NCI-H1048 (cell line): Measurements from ENCODE around the gene PPIA.
"Not testable (repeated sequence)": the region's sequence is repeated elsewhere in the genome, so short reads cannot be mapped to it uniquely, and the experiment has no call there.

Experiments used
- DNase-seq: peaks from one replicate; lab custom pipeline; 2025; lab: John Stamatoyannopoulos, UW

The PPIA gene

GRCh38 chr7:44827567-44827966 is 31.1 kb downstream of the PPIA start:
- DNase-seq = no peak

- DNase-seq = no peak
Observed at GRCh38 chr7:44838751-44839150, 42.3 kb downstream of the PPIA start.

GRCh38 chr7:44842675-44843074 is 46.2 kb downstream of the PPIA start:
- not testable (repeated sequence) for DNase-seq

- not testable (repeated sequence) for DNase-seq
Observed at GRCh38 chr7:44843440-44843839, 47.0 kb downstream of the PPIA start.

- no peak for DNase-seq
Observed at GRCh38 chr7:44845451-44845850, 49.0 kb downstream of the PPIA start.

GRCh38 chr7:44846390-44846789 is 49.9 kb downstream of the PPIA start:
- DNase-seq = not testable (repeated sequence)

GRCh38 chr7:44846816-44847508 is 50.5 kb downstream of the PPIA start:
- no peak for DNase-seq

- DNase-seq = peak; percentile 67
Observed at GRCh38 chr7:44847509-44847919, 51.0 kb downstream of the PPIA start.

GRCh38 chr7:44847920-44848634 is 51.6 kb downstream of the PPIA start, which contains the start of gene H2AZ2:
Gene H2AZ2 (minus strand): TSS chr7:44848087. CDS start chr7:44847971, 116 bp downstream.
- peak; percentile 100 for DNase-seq

GRCh38 chr7:44849259-44849884 is 52.9 kb downstream of the PPIA start:
- DNase-seq = no peak

GRCh38 chr7:44849885-44850544 is 53.5 kb downstream of the PPIA start:
- no peak for DNase-seq

GRCh38 chr7:44852590-44852989 is 56.1 kb downstream of the PPIA start:
- DNase-seq = no peak
